ENCODE measurements around the gene DGCR8.
A peak's percentile ranks its signal among the peaks of the same experiment; 100 is the strongest.

DGCR8 gene

GRCh38 chr22:20138417-20138738 is 58.3 kb downstream of the DGCR8 start:
- TF ChIP-seq, protein P1, sequence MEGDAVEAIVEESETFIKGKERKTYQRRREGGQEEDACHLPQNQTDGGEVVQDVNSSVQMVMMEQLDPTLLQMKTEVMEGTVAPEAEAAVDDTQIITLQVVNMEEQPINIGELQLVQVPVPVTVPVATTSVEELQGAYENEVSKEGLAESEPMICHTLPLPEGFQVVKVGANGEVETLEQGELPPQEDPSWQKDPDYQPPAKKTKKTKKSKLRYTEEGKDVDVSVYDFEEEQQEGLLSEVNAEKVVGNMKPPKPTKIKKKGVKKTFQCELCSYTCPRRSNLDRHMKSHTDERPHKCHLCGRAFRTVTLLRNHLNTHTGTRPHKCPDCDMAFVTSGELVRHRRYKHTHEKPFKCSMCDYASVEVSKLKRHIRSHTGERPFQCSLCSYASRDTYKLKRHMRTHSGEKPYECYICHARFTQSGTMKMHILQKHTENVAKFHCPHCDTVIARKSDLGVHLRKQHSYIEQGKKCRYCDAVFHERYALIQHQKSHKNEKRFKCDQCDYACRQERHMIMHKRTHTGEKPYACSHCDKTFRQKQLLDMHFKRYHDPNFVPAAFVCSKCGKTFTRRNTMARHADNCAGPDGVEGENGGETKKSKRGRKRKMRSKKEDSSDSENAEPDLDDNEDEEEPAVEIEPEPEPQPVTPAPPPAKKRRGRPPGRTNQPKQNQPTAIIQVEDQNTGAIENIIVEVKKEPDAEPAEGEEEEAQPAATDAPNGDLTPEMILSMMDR (conservative IDR thresholded peaks at IDR 0.05; ENCODE audit: low read depth), result no peak
- ChIA-PET CTCF (no interaction called here), POLR2A (ENCODE audit: low non-redundant PET) (no interaction called here)
- DNase-seq (ENCODE audit: low spot score), result no peak
- H3K27ac ChIP-seq, result peak overlapping the region; percentile 60

GRCh38 chr22:20138868-20139267 is 58.8 kb downstream of the DGCR8 start:
- TF ChIP-seq, protein P1 (conservative IDR thresholded peaks at IDR 0.05; ENCODE audit: low read depth), result no peak
- H3K27ac ChIP-seq, result peak overlapping the region; percentile 60
- ChIA-PET POLR2A (ENCODE audit: low non-redundant PET) (interaction anchor here (0.6 kb wide), 1 partner anchor 12 kb away, joined by 3 read pairs; no protein-coding TSS in a partner anchor), CTCF (no interaction called here)
- no peak for DNase-seq (ENCODE audit: low spot score)

- TF ChIP-seq, protein P1 (conservative IDR thresholded peaks at IDR 0.05; ENCODE audit: low read depth), result no peak
- ChIA-PET POLR2A (ENCODE audit: low non-redundant PET) (interaction anchor here (0.6 kb wide), 1 partner anchor 12 kb away, joined by 3 read pairs; no protein-coding TSS in a partner anchor), CTCF (no interaction called here)
- H3K27ac ChIP-seq, result peak overlapping the region; percentile 60; the same call in 1 of the 2 replicates
- no peak for DNase-seq (ENCODE audit: low spot score)
These were observed 59.5 kb downstream of the DGCR8 start for GRCh38 chr22:20139391-20140106.

DNA sequence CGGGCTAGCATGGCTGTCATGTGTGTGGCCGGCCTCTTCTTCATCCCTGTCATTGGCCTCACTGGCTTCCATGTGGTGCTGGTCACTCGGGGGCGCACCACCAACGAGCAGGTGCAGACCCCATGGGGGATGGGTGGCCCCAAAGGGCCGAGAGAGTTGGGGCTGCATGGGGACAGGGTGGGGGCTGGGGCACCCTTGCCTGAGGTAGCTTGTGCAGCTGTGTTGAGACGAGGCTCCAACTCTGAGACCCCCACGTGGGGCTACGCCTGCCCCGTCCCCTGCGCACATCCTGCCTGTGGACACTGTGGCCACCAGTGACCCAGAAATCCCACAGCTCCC is 60.0 kb downstream of the DGCR8 start:
- CTCF ChIA-PET, result no interaction called here
- TF ChIP-seq, protein P1 (conservative IDR thresholded peaks at IDR 0.05; ENCODE audit: low read depth), result no peak
- POLR2A ChIA-PET (ENCODE audit: low non-redundant PET), result no interaction called here
- no peak for DNase-seq (ENCODE audit: low spot score)
- H3K27ac ChIP-seq, result no peak overlapping the region

- DNase-seq (ENCODE audit: low spot score), result no peak
- CTCF ChIA-PET, result no interaction called here
- POLR2A ChIA-PET (ENCODE audit: low non-redundant PET), result no interaction called here
- no peak overlapping the region for H3K27ac ChIP-seq
- TF ChIP-seq, protein P1 (conservative IDR thresholded peaks at IDR 0.05; ENCODE audit: low read depth), result no peak
These were observed 60.5 kb downstream of the DGCR8 start for GRCh38 chr22:20140521-20140964.

DNA sequence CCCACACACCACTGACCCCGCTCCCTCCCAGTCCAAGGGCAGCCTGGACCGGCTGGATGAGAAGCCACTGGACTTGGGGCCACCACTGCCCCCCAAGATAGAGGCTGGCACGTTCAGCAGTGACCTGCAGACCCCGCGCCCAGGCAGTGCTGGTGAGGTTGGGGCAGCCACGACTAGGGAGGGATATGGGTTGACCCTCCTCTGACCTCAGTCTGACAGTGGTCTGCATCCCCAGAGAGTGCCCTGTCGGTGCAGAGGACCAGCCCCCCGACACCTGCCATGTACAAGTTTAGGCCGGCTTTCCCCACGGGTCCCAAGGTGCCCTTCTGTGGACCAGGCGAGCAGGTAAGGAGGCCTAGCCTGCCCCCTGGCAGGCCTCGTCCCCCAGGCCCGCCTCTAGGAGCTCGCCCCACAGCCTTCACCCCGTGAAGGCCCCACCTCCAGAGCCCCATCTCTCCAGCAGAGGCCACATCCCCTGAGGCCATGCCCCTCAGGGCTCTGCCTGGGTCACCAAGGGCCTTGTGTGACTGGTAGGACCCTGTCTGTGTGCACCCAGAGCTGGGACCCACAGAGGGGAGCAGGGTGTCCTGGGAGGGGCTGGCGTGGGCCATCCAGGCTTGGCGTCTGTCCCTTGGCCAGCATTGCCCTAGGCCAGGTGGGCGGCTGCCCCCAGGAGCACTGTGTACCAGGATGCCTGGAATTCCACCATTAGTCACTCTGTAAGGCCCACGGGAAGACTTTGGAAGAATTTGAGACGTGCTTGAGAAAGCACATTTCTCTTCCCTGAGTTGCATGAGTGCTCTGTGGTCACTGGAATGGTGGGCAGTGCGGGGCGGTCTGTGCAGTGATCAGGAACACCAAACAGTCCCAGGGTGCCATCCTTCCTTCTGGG is 61.4 kb downstream of the DGCR8 start:
- no peak for DNase-seq (ENCODE audit: low spot score)

More for the DNA sequence above, 61.4 kb downstream of the DGCR8 start:
- CTCF ChIA-PET, result no interaction called here
- H3K27ac ChIP-seq, result peak overlapping the region; percentile 38
- POLR2A ChIA-PET (ENCODE audit: low non-redundant PET), result no interaction called here
- TF ChIP-seq, protein P1 (conservative IDR thresholded peaks at IDR 0.05; ENCODE audit: low read depth), result no peak
